ENCODE data around the gene PIK3R5.

- no peak for TF ChIP-seq CTCF (IDR thresholded peaks at IDR 0.05; ENCODE audit: borderline replicate concordance, extremely low read depth, low read length, poor library complexity, severe bottlenecking)
- TF ChIP-seq EZH2 (IDR thresholded peaks at IDR 0.05; ENCODE audit: borderline replicate concordance, low read depth, low read length, severe bottlenecking) = no peak
Observed at GRCh38 chr17:8939496-8940334, 25.8 kb downstream of the PIK3R5 start.

Data from DND-41 (cell line).